Ureter (tissue), 1 donor: ENCODE data around the gene PTPRU. TPM values are rescaled to one million over a fixed set of nuclear protein-coding genes. Genes with fewer than 3 reads are reported as not detected.
"Not testable (repeated sequence)": the region's sequence is repeated elsewhere in the genome, so short reads cannot be mapped to it uniquely, and the experiment has no call there.

Experiments
- DNase-seq: peaks from one replicate; pipeline ENCODE4 v3.0.0-alpha.2; 2020; ENCODE audit warnings: low spot score
- total RNA-seq: library from RNA; stranded (reverse); gene quantifications from one replicate; pipeline ENCODE4 v1.2.4, GENCODE V29; 2023
- donor health status: DM: yes; HTN: yes; CAD: no.

The PTPRU gene
- total RNA-seq, 1 donor from 2014 or later: 100 TPM

DNA sequence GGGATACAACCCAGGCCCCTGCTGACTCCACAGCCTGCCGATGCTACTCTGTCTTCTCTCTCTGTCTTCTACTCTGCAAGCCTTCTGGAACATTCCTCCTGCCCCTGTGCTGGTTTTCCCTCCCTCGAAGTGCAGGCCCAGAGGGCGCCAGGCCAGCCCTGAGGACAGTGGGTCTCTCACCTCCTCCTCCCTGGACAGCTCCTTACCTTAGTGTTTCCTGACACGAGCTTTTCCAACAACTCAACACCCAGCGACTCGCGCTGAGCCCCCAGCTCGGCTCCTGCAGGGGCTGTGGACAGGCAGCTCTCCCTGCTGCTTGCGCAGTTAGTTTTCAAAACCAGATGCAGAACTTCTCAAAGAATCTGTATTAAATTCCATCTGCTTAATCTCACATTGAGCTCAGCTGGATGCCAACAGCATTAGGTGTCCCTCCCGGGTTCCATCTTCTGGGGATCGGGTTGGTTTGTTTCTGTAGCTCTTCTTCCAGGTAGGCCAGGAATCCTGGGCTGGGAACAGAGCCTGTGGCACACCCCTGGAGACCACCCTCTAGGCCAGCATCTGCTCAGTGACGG lies 54.2 kb downstream of the PTPRU start:
- no peak for DNase-seq

DNA sequence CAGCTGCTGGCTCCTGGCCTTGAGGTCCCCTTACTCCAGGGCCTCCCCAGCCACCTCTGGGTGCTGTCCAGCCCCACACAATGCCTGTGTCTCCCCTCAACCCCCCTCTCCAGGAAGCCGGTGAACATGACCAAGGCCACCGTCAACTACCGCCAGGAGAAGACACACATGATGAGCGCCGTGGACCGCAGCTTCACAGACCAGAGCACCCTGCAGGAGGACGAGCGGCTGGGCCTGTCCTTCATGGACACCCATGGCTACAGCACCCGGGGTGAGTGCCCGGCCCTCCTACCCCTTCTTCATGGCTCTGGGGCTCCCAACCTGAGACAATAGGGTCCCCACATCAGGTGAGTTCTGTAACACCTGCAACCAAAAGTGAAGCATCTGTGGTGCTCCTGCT lies 55.4 kb downstream of the PTPRU start:
- no peak for DNase-seq

DNA sequence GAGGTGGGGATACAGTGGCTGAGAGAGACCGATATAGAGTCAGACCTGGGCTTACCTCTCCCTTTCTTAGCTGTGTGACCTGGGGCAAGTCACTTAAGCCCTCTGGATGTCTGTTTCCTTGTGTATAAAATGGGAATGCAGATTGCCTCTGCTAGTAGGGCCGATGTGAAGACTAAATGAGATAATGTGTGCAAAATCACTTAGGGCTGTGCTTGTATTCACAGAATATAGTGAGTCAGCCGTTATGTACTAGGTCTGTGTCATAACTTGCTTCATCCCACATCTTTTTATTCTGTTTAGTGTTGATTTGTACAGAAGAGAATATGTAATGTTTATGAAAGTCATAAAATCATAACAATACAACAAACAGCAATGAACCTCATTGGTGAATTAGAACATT lies 56.0 kb downstream of the PTPRU start:
- no peak for DNase-seq

DNA sequence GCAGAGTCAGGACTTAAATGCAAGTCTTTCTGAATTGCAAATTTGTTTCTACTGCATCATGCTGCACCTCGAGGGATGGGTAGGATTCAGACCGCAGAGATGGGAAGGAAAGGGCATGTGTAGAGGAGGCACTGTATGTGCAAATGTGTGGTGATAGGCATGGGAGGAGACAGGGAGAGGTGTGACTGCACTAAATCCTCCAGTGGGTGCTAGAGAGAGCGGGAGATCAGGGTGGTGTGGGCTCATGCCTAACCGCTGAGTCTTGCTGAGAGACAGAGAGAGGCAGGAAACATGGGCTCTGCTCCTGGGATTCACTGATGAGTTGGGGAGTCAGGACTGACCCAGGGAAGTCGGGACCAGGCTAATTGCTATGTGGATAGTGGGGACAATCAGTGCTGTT lies 61.1 kb downstream of the PTPRU start:
- DNase-seq: no peak

DNA sequence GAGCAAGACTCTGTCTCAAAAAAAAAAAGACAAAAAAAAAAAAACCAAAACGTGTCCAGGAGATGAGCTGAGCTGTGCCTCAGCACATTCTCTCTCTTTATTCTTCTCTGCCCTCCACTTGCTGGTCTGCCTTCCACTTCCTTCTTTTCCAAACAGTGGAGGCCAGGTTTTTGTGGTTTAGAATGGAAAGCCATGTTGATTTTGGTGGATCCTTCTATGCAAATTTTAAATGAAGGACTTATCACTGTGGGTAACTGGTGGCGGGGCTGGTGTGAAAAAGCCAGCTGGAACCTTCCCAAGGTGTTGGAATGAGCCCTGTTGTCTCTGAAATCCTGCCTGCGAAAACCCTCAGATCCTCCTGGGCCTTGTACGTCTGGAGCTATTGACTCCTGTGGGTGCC lies 61.9 kb downstream of the PTPRU start:
- no peak for DNase-seq

DNA sequence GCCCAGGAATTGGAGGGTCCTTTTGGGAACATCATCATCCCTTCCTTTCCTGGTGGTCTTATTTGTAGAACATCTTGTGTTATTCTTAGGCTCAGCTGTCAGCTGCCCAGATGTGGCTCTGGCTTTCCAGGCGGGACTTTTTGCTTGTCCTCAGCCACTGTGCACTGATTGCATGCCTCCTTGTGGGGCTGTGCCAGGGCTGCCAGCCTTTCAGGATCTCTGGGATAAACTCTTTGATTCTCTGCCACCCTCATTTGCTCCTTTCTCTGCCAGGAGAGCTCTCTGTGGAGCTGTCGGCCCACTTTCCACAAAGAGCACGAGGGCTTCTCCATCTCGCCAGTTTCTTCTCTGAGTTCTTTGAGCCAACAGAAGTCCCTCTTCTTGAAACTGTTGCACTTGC lies 63.1 kb downstream of the PTPRU start:
- no peak for DNase-seq

DNA sequence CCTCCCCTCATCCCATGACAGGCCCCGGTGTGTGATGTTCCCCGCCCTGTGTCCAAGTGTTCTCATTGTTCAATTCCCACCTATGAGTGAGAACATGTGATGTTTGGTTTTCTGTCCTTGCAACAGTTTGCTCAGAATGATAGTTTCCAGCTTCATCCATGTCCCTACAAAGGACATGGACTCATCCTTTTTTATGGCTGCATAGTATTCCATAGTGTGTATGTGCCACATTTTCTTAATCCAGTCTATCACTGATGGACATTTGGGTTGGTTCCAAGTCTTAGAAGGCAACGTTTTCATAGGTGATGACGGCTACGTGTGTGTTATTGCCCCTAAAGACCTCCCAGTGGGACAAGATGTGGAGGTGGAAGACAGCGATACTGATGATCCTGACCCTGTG lies 65.4 kb downstream of the PTPRU start:
- not testable (repeated sequence) for DNase-seq

DNA sequence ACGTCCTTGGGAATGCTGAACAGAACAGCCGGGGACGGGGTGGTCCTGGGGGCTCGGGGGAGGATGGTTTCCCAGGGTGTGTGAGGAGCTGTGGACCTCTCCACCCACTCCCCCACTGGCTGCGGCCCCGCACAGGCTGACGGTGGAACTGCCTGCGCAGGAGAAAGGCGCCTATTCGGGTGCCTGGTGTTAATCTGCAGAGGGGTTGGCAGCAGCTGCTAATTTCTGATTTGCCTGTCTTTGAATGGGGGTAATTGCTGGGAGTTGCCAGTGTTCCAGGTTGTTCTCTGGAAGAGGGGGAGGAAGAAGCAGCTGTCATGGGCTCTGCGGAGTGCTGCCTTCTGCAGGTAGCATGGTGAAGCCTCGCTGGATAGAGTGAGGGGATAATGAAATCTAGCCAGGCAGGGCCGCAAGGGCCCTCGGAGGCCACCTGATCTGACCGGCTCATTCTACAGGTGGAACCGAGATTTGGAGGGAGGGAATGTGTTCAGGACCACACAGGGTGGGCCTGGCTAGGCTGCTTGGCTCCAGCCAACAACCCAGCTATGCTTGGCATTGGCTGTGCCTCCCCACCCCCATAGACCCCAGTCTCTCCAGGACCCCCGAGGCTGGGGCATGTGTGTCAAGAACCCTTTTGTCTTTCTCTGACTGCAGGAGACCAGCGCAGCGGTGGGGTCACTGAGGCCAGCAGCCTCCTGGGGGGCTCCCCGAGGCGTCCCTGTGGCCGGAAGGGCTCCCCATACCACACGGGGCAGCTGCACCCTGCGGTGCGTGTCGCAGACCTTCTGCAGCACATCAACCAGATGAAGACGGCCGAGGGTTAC lies 67.1 kb downstream of the PTPRU start:
- no peak for DNase-seq

DNA sequence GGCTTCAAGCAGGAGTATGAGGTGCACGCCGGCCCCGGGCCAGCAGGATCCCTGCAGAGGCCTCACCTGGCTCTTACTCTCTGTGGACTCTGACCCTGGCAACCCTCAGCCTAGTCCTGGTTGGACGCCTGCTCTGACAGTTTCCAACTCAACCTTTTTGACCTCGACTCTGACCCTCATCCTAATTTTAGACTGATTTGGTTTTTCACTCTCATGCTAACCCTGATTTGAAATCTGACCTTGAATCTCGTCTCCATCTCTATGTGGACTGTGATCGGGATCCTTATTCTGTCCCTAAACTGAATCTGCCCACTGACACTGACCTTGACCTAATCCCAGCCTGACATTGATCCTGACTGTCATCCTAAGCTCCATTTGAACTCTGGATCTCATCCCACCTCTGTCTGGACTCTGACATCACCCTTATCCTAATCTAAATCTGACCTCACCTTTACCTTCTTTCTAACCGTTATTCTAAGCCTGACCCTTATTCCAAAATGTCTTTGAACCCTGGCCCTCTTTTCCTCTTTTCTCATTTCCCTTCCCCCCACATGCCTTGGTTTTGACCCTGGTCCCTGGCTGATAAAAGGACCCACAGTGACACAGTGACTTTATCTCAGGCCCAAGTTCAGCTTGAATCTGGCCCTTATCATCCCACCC lies 67.8 kb downstream of the PTPRU start:
- no peak for DNase-seq

DNA sequence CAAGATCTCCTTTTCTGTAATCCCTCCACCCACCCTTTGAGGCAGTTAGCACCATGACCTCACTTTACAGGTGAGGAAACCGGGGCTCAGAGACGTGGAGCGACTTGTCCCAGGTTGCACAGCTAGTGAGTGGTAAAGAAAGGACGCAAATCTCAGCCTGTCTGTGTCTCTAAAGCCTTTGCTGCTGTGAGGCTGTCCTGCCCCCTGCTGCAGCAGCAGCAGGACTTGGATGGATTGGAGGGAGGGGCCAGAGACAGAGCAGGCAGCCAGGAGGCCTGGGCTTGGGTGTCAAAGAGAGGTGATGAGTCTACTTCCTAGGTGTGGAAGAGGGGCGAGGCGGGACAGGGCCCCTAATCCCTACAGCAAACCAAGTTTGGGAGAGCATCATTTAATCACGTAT lies 69.6 kb downstream of the PTPRU start:
- no peak for DNase-seq

DNA sequence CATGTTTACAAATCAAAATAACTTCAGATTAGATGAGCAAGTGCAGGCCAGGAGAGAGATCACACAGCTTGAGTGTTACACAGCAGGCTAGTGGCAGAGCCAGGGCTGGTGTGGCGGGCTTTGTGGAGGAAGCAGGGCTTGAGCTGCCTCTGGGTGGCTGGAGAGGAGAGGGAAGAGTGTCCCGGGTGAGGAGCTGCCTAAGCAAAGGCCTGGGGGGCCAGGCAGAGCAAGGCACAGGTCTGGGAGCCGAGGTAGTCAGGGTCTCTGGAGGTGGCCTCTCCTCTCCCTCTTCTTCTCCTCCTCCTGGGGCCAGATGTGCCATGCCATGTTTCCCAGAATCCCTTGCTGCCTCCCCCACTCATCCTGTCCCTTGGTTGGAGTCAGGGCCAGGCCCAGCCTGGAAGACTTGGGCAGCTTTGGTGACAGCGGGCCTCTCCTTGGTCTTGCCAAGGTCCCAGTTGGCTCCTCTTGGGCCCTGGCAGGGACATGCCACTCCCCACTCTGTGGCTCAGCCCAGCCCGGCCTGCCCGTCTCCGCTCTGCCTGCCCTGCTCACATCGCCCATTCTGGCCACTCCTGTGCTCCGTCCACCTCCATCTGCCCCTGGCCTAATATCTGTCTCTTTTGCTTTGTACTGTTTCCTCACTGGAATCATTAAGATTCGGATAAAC lies 70.3 kb downstream of the PTPRU start:
- DNase-seq: no peak

DNA sequence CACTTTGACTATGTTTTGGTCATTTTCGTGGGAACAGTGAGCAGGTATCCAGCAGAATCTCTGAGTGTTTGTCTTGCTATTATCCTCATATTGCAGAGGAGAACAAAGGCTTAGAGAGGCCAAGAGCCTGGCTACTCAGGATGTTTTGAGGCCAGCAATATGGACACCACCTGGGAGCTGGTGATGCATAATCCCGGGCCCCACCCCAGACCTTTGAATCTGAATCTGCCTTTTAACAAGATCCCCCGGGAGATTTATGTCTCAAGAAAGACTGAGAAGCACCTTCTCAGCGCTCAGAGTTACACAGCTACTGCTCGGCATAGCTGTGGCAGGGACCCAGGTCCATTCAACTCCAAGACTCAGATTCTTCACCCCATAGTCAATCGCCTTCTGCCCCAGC lies 72.8 kb downstream of the PTPRU start:
- no peak for DNase-seq

DNA sequence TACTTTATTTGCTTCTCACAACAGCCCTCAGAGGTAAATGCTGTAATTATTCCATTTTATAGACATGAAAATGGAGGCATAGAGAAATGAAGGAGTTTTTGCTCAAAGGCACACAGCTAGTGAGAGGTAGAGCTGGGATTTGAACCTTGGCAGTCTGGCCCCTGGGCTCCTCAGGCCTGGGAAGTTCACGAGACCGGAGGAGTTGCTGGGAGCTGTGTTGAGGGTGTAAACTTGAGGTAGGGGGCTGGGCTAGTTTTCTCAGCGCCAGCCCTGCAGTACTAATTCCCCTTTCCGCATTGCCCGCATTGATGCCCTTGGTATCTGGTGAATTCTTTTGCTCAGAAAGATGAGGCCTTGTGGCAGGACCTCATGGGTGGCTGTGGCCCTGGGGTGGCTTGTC lies 73.3 kb downstream of the PTPRU start:
- DNase-seq: no peak

DNA sequence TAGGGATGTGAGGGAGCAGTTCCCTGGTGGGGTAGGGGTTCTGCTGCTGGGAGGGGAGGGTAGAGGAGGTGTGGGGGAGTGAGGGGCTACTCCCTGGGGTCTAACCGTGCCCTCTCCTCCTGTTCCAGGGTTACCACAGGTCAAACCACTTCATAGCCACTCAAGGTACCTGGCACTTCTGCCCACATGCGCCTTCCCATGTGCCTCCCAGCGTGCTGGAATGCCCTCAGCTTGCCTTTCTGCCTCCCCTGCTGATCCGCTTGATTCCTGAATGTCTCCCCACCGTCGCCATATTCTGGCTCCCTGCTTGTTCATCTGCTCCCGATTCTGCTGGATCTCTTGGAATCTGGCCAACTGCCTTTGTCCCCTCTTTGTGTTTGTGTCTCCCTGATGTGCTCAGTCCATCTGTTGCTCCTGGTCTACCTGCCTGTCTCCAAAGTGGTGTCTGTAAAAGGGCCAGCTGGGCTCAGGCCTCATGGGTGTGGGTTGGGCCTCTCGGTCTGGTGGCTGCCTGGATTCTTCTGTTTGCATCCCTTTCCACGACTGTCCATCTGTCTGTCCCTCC lies 74.4 kb downstream of the PTPRU start:
- DNase-seq: no peak

DNA sequence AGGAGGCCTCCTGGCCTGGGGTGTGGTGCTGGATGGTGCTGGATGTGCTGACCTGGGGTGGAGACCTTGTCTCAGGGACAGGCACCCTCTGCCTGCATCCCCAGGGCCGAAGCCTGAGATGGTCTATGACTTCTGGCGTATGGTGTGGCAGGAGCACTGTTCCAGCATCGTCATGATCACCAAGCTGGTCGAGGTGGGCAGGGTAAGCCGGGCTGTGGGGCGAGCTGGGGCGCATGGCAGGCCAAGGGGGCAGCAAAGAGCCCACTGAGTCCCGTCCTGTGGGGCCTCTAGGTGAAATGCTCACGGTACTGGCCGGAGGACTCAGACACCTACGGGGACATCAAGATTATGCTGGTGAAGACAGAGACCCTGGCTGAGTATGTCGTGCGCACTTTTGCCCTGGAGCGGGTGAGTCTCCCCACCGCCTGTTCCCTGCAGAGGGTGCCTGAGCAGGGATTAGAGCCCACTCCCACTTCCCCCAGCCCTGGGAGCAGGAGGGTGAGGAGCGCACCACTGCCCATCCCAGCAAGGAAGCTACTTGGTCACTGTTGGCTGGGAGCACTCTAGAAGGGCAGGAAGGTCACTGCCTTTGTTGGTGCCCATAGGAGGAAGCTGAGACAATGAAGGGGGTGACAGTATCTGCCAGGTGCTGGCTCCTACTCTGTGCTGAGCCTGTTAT lies 75.2 kb downstream of the PTPRU start:
- no peak for DNase-seq

DNA sequence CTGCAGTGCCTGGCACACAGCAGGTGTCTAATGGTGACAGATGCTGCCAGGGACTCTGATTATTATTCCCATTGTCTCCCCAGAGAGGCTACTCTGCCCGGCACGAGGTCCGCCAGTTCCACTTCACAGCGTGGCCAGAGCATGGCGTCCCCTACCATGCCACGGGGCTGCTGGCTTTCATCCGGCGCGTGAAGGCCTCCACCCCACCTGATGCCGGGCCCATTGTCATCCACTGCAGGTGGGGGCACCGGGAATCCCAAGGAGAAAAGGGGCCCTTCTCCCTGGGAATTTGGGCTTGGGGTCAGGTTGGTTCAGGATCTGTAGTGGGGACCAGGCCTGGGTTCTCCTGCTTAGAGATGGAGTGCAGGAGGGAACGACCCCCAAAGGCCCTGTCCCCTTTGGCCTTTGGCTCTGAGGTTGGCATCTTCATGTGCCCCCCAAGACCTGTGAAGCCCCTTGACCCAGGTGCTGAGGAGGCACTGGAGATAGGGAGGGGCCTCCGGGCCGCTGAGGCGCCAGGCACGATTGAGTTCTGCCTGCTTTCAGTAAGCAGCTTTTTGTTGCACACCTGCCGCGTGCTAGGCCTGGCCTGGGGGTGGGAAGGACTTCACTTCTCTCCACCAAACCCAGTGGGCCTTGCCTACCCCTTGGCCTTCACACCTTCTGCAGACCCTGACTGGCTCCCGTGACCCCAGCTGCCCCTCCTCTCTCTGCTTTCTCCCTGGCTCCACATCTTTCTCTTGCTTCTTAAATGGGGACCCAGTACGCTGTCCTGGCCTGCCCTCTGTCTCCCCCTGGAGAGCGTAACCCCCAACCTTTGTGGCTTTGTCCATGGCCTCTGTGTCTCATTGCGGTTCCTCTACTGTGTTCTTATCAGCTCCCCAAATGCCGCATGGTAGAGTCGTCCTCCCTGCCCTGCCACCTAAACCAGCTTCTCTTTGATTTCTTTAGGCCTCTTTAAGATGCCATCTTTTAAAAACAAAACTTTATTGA lies 76.4 kb downstream of the PTPRU start:
- no peak for DNase-seq

DNA sequence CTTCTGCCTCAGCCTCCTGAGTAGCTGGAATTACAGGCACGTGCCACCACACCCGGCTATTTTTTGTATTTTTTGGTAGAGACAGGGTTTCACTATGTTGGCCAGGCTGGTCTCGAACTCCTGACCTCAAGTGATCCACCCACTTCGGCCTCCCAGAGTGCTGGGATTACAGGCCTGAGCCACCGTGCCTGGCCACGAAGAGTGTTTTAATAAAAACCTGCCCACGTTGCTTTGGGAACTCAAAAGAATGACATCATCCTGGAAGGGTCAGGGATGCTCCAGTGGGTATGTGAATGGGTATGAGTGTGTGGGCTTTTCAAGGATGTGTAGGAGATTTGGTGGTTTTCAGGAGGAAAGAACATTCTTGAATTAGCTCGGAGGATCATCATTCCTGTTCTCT lies 78.4 kb downstream of the PTPRU start:
- DNase-seq: not testable (repeated sequence)

DNA sequence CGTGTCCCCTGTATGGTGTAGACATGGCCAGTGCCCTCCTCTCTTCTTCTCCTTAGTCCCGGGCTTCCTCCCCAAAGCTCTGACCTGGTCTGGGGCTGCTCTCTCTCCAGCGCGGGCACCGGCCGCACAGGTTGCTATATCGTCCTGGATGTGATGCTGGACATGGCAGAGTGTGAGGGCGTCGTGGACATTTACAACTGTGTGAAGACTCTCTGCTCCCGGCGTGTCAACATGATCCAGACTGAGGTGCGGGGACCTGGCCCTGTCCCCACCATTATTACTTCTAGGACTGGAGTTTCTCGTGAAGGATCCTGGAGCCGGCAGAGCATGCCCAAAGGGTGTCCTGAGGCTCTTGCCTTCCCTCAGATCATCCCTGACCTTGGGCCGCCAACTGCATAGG lies 78.9 kb downstream of the PTPRU start:
- DNase-seq: no peak

DNA sequence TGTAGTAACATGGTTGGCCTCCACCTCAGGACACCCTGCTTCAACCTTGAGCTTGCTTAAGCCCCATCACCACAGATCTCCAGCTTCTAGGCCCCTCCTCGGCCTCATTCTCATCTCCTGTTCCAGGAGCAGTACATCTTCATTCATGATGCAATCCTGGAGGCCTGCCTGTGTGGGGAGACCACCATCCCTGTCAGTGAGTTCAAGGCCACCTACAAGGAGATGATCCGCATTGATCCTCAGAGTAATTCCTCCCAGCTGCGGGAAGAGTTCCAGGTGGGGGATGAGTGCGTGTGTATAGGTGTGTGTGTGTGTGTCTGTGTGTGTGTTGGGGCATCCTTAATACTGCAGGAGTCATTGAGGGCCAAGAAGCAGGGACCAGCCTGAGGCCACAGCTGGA lies 79.6 kb downstream of the PTPRU start:
- DNase-seq: no peak
